ENCODE results near the gene PDE6A. TPM values are rescaled to one million over a fixed set of nuclear protein-coding genes. Genes with fewer than 3 reads are reported as not detected.

The PDE6A gene
- total RNA-seq, 1 experiment from 2014 or later: 0.42 TPM

- H3K36me3 Mint-ChIP-seq (ENCODE audit: insufficient read depth, unreplicated experiment): no peaks in the 10 kb centered on the region
- CTCF ChIA-PET: interaction anchor here (0.7 to 2.9 kb wide), 5 partner anchors 9 to 48 kb away, joined by 4 to 17 read pairs (median 4); partner anchors contain the start of gene SLC26A2
- no peaks in the 10 kb centered on the region for H3K27me3 Mint-ChIP-seq (ENCODE audit: insufficient read depth, unreplicated experiment)
- intact Hi-C loops (cut with micrococcal nuclease): no loop called here
- no peak for TF ChIP-seq CTCF (IDR thresholded peaks at IDR 0.05; ENCODE audit: unreplicated experiment)
- H3K4me3 Mint-ChIP-seq (ENCODE audit: unreplicated experiment): no peak overlapping the region
- no TSS peak for BruUV-seq (replicated peaks)
- no peak overlapping the region for H3K27ac Mint-ChIP-seq (ENCODE audit: low read depth, unreplicated experiment)
- DNase-seq (ENCODE audit: unreplicated experiment): no peak
- no peaks in the 10 kb centered on the region for H3K9me3 Mint-ChIP-seq (ENCODE audit: unreplicated experiment)
- POLR2A ChIA-PET: interaction anchor here (0.5 to 2.2 kb wide), 6 partner anchors 11 to 49 kb away, joined by 3 to 6 read pairs (median 5); partner anchors contain the start of gene SLC26A2
- H3K4me1 Mint-ChIP-seq (ENCODE audit: insufficient read depth, unreplicated experiment): peaks cover 39% of the 10 kb centered on the region
Measured at GRCh38 chr5:149911031-149911430, 33.6 kb downstream of the PDE6A start.

- Mint-ChIP-seq H3K9me3 (ENCODE audit: unreplicated experiment) (no peaks in the 10 kb centered on the region), H3K27ac (ENCODE audit: low read depth, unreplicated experiment) (no peak overlapping the region), H3K4me3 (ENCODE audit: unreplicated experiment) (no peak overlapping the region), H3K27me3 (ENCODE audit: insufficient read depth, unreplicated experiment) (no peaks in the 10 kb centered on the region), H3K4me1 (ENCODE audit: insufficient read depth, unreplicated experiment) (peaks cover 26% of the 10 kb centered on the region), H3K36me3 (ENCODE audit: insufficient read depth, unreplicated experiment) (no peaks in the 10 kb centered on the region)
- ChIA-PET POLR2A (interaction anchor here (1.5 to 2.7 kb wide), 2 partner anchors 12 to 52 kb away, joined by 4 to 11 read pairs; partner anchors contain the start of gene SLC26A2), CTCF (interaction anchor here (0.9 to 2.1 kb wide), 3 partner anchors 10 to 56 kb away, joined by 3 to 5 read pairs (median 4); no protein-coding TSS in a partner anchor)
- intact Hi-C loops (cut with micrococcal nuclease): no loop called here
- no peak for TF ChIP-seq CTCF (IDR thresholded peaks at IDR 0.05; ENCODE audit: unreplicated experiment)
- no peak for DNase-seq (ENCODE audit: unreplicated experiment)
- BruUV-seq (replicated peaks): no TSS peak
Measured at GRCh38 chr5:149907828-149908227, 36.8 kb downstream of the PDE6A start.

- Mint-ChIP-seq H3K4me1 (ENCODE audit: insufficient read depth, unreplicated experiment) (peaks cover 23% of the 10 kb centered on the region), H3K36me3 (ENCODE audit: insufficient read depth, unreplicated experiment) (no peaks in the 10 kb centered on the region), H3K27ac (ENCODE audit: low read depth, unreplicated experiment) (peak overlapping the region; percentile 0), H3K9me3 (ENCODE audit: unreplicated experiment) (no peaks in the 10 kb centered on the region), H3K4me3 (ENCODE audit: unreplicated experiment) (no peak overlapping the region), H3K27me3 (ENCODE audit: insufficient read depth, unreplicated experiment) (no peaks in the 10 kb centered on the region)
- BruUV-seq (replicated peaks): no TSS peak
- ChIA-PET POLR2A (interaction anchor here (1.2 to 2.6 kb wide), 3 partner anchors 8 to 11 kb away, joined by 3 to 9 read pairs (median 8); no protein-coding TSS in a partner anchor), CTCF (interaction anchor here (0.6 to 1.4 kb wide), 5 partner anchors 9 to 52 kb away, joined by 3 to 9 read pairs (median 4); no protein-coding TSS in a partner anchor)
- peak; percentile 54 for DNase-seq (ENCODE audit: unreplicated experiment)
- intact Hi-C loops (cut with micrococcal nuclease): loop anchor here (1.0 kb wide), 1 partner anchor 68 kb away; no protein-coding TSS in a partner anchor
- TF ChIP-seq CTCF (IDR thresholded peaks at IDR 0.05; ENCODE audit: unreplicated experiment): no peak
Measured at GRCh38 chr5:149904977-149905376, 39.6 kb downstream of the PDE6A start.

- peak; percentile 34 for DNase-seq (ENCODE audit: unreplicated experiment)
- Mint-ChIP-seq H3K4me3 (ENCODE audit: unreplicated experiment) (no peak overlapping the region), H3K9me3 (ENCODE audit: unreplicated experiment) (no peaks in the 10 kb centered on the region), H3K4me1 (ENCODE audit: insufficient read depth, unreplicated experiment) (peaks cover 23% of the 10 kb centered on the region), H3K36me3 (ENCODE audit: insufficient read depth, unreplicated experiment) (no peaks in the 10 kb centered on the region), H3K27me3 (ENCODE audit: insufficient read depth, unreplicated experiment) (no peaks in the 10 kb centered on the region), H3K27ac (ENCODE audit: low read depth, unreplicated experiment) (peak overlapping the region; percentile 0)
- POLR2A ChIA-PET: interaction anchor here (0.7 to 2.6 kb wide), 3 partner anchors 9 to 407 kb away, joined by 3 to 9 read pairs (median 3); no protein-coding TSS in a partner anchor
- intact Hi-C loops (cut with micrococcal nuclease): no loop called here
- no TSS peak for BruUV-seq (replicated peaks)
- no peak for TF ChIP-seq CTCF (IDR thresholded peaks at IDR 0.05; ENCODE audit: unreplicated experiment)
- CTCF ChIA-PET: interaction anchor here (0.6 to 3.0 kb wide), 5 partner anchors 21 to 72 kb away, joined by 3 to 10 read pairs (median 4); no protein-coding TSS in a partner anchor
Measured at GRCh38 chr5:149904293-149904886, 40.2 kb downstream of the PDE6A start.

Data from MCF 10A (cell line).